Activated CD4-positive, alpha-beta memory T cell treated with anti-CD3 and anti-CD28 coated beads for 36 hours (primary cell): ENCODE results near the gene PCSK5. TPM values are rescaled to one million over a fixed set of nuclear protein-coding genes. Genes with fewer than 3 reads are reported as not detected.

Experiments used
- CTCF ChIA-PET: fragments of 350-600 bp; sonication (Branson Sonifier 250); formaldehyde crosslinking; loops from one replicate; lab custom pipeline; 2021; ENCODE audit warnings: antibody characterized with exemption, inconsistent platforms; lab: Charles Lee
- POLR2A ChIA-PET: fragments of 350-600 bp; sonication (Branson Sonifier 250); formaldehyde crosslinking; loops from one replicate; lab custom pipeline; 2021; ENCODE audit warnings: antibody characterized with exemption; lab: Charles Lee
- DNase-seq: peaks from one replicate; pipeline ENCODE4 v3.0.0-alpha.2; 2020
- H3K27ac Mint-ChIP-seq: one replicate; pipeline ENCODE4 v1.8.0; 2021; ENCODE audit warnings: mixed read lengths
- H3K27me3 Mint-ChIP-seq: one replicate; pipeline ENCODE4 v1.8.0; 2021; ENCODE audit warnings: mixed read lengths
- H3K36me3 Mint-ChIP-seq: one replicate; pipeline ENCODE4 v1.8.0; 2021; ENCODE audit warnings: mixed read lengths
- H3K4me1 Mint-ChIP-seq: one replicate; pipeline ENCODE4 v1.8.0; 2021; ENCODE audit warnings: low read depth, mixed read lengths
- H3K4me3 Mint-ChIP-seq: one replicate; pipeline ENCODE4 v1.8.0; 2021; ENCODE audit warnings: mild to moderate bottlenecking, mixed read lengths
- H3K9me3 Mint-ChIP-seq: one replicate; pipeline ENCODE4 v1.8.0; 2021; ENCODE audit warnings: mixed read lengths
- intact Hi-C: fragments of 100-400 bp; cut with micrococcal nuclease; formaldehyde crosslinking; loops from one replicate; pipeline ENCODE4 v1.15.1; 2023
- total RNA-seq, 2 experiments: library from RNA; stranded (reverse); gene quantifications; one replicate each; pipeline ENCODE4 v1.2.3, GENCODE V29; 2021

The PCSK5 gene
- 1 to 10 TPM; 2.0 to 2.1 TPM for total RNA-seq

- Mint-ChIP-seq H3K36me3 (no peaks in the 10 kb centered on the region), H3K27ac (peak within 1 kb of the TSS; percentile 61), H3K4me1 (peaks cover 28% of the 10 kb centered on the region), H3K4me3 (peak within 1 kb of the TSS; percentile 91), H3K9me3 (no peaks in the 10 kb centered on the region), H3K27me3 (peaks cover 13% of the 10 kb centered on the region)
- peak; percentile 90 for DNase-seq
- intact Hi-C loops = loop anchor here (5.0 kb wide), 4 partner anchors 132 to 803 kb away; partner anchors contain the start of genes NMRK1, OSTF1 and RFK
- CTCF ChIA-PET = interaction anchor here (0.5 to 1.7 kb wide), 5 partner anchors 9 to 391 kb away, joined by 3 to 12 read pairs (median 4); no protein-coding TSS in a partner anchor
- POLR2A ChIA-PET = interaction anchor here (0.6 to 1.2 kb wide), 4 partner anchors 8 to 360 kb away, joined by 3 to 4 read pairs (median 3); no protein-coding TSS in a partner anchor
Observed at GRCh38 chr9:75890472-75891276, at the start of gene PCSK5. TSS of gene PCSK5 (plus strand) at chr9:75890673. CDS start at chr9:75891182, 509 bp downstream.

- no peaks in the 10 kb centered on the region for H3K27me3 Mint-ChIP-seq
- ChIA-PET POLR2A (no interaction called here), CTCF (no interaction called here)
- H3K4me1 Mint-ChIP-seq = no peaks in the 10 kb centered on the region
- no peak for DNase-seq
- no peaks in the 10 kb centered on the region for H3K36me3 Mint-ChIP-seq
- H3K27ac Mint-ChIP-seq = no peak overlapping the region
- H3K9me3 Mint-ChIP-seq = peaks cover 5% of the 10 kb centered on the region
- no peak overlapping the region for H3K4me3 Mint-ChIP-seq
- intact Hi-C loops = no loop called here
Observed at GRCh38 chr9:75844321-75844720, 46.2 kb upstream of the PCSK5 start.

GRCh38 chr9:75845806-75846205 lies 44.7 kb upstream of the PCSK5 start:
- CTCF ChIA-PET = no interaction called here
- Mint-ChIP-seq H3K4me1 (no peaks in the 10 kb centered on the region), H3K4me3 (no peak overlapping the region), H3K27me3 (no peaks in the 10 kb centered on the region), H3K27ac (no peak overlapping the region), H3K36me3 (no peaks in the 10 kb centered on the region), H3K9me3 (peaks cover 5% of the 10 kb centered on the region)
- intact Hi-C loops = no loop called here
- POLR2A ChIA-PET = interaction anchor here (0.7 kb wide), 1 partner anchor 588 kb away, joined by 4 read pairs; no protein-coding TSS in a partner anchor
- DNase-seq = no peak

DNA sequence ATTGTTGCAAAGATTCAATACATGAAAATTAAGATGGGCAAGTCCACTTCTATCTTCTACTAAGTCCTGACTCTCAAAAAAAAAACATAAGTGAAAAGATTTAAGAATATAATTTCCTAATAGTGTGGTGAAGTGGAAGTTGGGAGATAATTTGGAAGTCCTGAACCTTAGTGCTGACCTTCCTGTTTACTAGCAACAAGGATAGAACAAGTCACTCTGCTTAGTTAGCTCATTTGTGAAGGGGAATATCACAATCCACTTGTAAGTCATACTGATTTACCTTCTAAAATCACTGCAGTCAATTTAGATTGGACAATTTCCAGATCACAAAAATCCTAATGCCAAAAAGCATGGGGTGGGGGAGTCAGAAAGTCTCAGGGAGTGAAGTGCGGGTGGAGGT lies 43.4 kb upstream of the PCSK5 start:
- ChIA-PET CTCF (interaction anchor here (0.8 kb wide), 1 partner anchor 454 kb away, joined by 5 read pairs; no protein-coding TSS in a partner anchor), POLR2A (no interaction called here)
- Mint-ChIP-seq H3K36me3 (no peaks in the 10 kb centered on the region), H3K27ac (no peak overlapping the region), H3K27me3 (no peaks in the 10 kb centered on the region), H3K9me3 (peaks cover 5% of the 10 kb centered on the region), H3K4me1 (no peaks in the 10 kb centered on the region), H3K4me3 (no peak overlapping the region)
- no peak for DNase-seq
- intact Hi-C loops = no loop called here

DNA sequence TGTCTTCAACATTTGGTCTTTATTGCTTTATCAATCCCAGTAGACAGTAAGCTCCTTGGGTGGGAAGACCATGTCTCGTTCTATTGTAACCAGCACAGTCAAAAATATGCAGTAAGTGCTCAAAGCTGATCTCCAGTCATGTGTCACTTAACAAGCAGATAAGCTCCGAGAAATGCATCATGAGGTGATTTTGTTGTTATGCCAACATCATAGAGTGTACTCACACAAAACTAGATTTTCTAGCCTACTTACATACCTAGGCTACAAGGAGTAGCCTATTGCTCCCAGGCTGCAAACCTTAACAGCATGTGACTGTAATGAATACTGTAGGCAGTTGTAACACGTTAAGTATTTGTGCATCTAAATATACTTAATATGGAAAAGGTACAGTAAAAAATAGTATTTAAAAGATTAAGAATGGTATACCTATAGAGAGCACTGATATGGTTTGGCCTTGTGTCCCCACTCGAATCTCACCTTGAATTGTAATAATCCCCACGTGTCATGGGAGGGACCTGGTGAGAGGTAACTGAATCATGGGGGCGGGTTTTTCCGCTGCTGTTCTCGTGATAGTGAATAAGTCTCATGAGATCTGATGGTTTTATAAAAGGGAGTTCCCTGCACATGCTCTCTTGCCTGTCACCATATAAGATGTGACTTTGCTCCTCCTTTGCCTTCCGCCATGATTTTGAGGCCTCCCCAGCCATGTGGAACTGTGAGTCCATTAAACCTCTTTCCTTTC lies 39.8 kb upstream of the PCSK5 start:
- DNase-seq = peak; percentile 10
- intact Hi-C loops = no loop called here
- H3K9me3 Mint-ChIP-seq = no peaks in the 10 kb centered on the region

DNA sequence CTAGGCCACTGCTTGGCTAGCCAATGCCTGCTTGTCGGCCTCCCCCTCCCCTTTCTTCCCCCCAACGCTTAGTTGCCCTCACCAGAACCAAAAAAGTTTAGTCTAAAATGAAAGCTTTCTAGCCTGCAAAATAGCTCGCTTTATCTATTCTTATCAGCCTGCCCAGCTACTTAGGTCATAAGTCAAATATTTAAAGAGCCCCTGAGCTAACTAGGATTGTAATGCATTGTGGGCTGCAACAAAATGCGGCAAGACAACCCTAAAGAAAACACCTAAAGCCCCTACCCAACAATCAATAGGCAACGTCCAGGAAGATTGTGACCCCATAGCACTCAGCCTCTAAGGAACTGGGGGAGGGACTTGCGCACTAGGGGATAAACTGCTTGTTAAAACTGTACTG lies 38.6 kb upstream of the PCSK5 start:
- CTCF ChIA-PET = interaction anchor here (0.6 kb wide), 2 partner anchors 9 to 38 kb away, joined by 3 to 5 read pairs; no protein-coding TSS in a partner anchor
- intact Hi-C loops = no loop called here
- Mint-ChIP-seq H3K27ac (no peak overlapping the region), H3K27me3 (no peaks in the 10 kb centered on the region), H3K9me3 (no peaks in the 10 kb centered on the region), H3K4me3 (no peak overlapping the region), H3K4me1 (no peaks in the 10 kb centered on the region), H3K36me3 (no peaks in the 10 kb centered on the region)
- POLR2A ChIA-PET = no interaction called here
- no peak for DNase-seq

More for the DNA sequence above, 39.8 kb upstream of the PCSK5 start:
- ChIA-PET POLR2A (no interaction called here), CTCF (no interaction called here)
- Mint-ChIP-seq H3K4me3 (no peak overlapping the region), H3K36me3 (no peaks in the 10 kb centered on the region), H3K4me1 (no peaks in the 10 kb centered on the region), H3K27ac (no peak overlapping the region), H3K27me3 (no peaks in the 10 kb centered on the region)

- ChIA-PET CTCF (no interaction called here), POLR2A (no interaction called here)
- Mint-ChIP-seq H3K4me1 (no peaks in the 10 kb centered on the region), H3K4me3 (no peak overlapping the region), H3K36me3 (no peaks in the 10 kb centered on the region), H3K27ac (no peak overlapping the region), H3K9me3 (no peaks in the 10 kb centered on the region), H3K27me3 (no peaks in the 10 kb centered on the region)
- intact Hi-C loops = no loop called here
- no peak for DNase-seq
Observed at GRCh38 chr9:75852746-75853145, 37.7 kb upstream of the PCSK5 start.

DNA sequence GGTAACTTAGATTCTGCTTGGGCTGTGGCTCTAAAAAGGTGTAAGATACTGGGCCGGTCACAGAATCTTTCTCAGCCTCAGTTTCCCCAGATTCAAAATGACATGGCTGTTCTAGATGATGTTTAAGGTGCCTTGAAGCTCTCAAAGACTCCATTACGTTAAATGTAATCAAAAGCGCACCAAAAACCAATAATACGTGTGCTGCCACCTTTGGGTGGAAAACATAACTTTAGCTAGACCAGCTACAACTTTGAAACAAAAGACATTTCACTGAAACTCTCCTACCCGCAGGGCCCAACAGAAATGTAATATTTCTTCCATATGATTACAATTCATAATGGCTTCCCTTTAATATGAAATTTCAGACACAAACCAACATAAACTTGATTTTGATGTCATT lies 35.0 kb upstream of the PCSK5 start:
- Mint-ChIP-seq H3K4me1 (no peaks in the 10 kb centered on the region), H3K9me3 (no peaks in the 10 kb centered on the region), H3K27me3 (peaks cover 4% of the 10 kb centered on the region), H3K27ac (no peak overlapping the region), H3K36me3 (no peaks in the 10 kb centered on the region), H3K4me3 (no peak overlapping the region)
- POLR2A ChIA-PET = no interaction called here
- intact Hi-C loops = no loop called here
- CTCF ChIA-PET = interaction anchor here (0.6 to 1.5 kb wide), 4 partner anchors 9 to 525 kb away, joined by 3 to 7 read pairs (median 4); no protein-coding TSS in a partner anchor
- no peak for DNase-seq

DNA sequence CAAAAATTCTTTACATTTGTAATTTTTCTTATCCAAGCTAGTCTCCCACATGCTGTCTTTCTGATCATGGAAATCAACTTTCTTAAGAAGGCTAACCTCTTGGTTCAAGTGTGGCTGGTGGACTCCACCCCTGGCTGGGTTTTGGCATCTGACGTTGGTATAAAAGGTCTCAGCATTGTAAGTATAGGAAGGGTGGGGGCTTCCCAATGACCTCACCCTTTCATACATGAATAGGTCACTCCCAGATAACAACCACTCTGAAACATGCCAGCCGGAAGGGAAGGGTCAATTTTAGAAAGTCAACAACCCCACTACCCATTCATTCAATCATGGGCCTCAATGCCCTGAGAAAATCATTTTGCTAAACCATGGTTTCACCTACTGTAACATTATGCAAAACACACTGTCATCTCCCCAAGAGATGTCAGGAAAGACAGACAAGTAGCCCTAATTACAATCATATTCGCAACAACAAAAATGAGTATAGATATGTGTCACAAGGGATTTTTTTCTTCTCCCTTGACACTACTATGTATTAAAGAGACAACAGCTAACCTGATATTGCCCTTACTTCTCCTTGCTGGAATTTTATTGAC lies 31.9 kb upstream of the PCSK5 start:
- POLR2A ChIA-PET = no interaction called here
- CTCF ChIA-PET = no interaction called here
- Mint-ChIP-seq H3K4me3 (no peak overlapping the region), H3K27me3 (peaks cover 8% of the 10 kb centered on the region), H3K27ac (no peak overlapping the region), H3K36me3 (no peaks in the 10 kb centered on the region), H3K4me1 (no peaks in the 10 kb centered on the region), H3K9me3 (no peaks in the 10 kb centered on the region)
- intact Hi-C loops = no loop called here
- DNase-seq = no peak

GRCh38 chr9:75864266-75864665 lies 26.2 kb upstream of the PCSK5 start:
- CTCF ChIA-PET = interaction anchor here (0.7 to 1.4 kb wide), 4 partner anchors 9 to 592 kb away, joined by 3 to 6 read pairs (median 4); no protein-coding TSS in a partner anchor
- H3K4me3 Mint-ChIP-seq = no peak overlapping the region
- intact Hi-C loops = loop anchor here (10.0 kb wide), 1 partner anchor 1089 kb away; no protein-coding TSS in a partner anchor
- H3K27ac Mint-ChIP-seq = no peak overlapping the region
- no peak for DNase-seq
- H3K9me3 Mint-ChIP-seq = no peaks in the 10 kb centered on the region
- no peaks in the 10 kb centered on the region for H3K36me3 Mint-ChIP-seq
- H3K4me1 Mint-ChIP-seq = no peaks in the 10 kb centered on the region
- POLR2A ChIA-PET = no interaction called here
- H3K27me3 Mint-ChIP-seq = peaks cover 9% of the 10 kb centered on the region

- Mint-ChIP-seq H3K4me1 (peaks cover 3% of the 10 kb centered on the region), H3K36me3 (no peaks in the 10 kb centered on the region), H3K4me3 (no peak overlapping the region), H3K27me3 (peaks cover 7% of the 10 kb centered on the region), H3K27ac (no peak overlapping the region), H3K9me3 (no peaks in the 10 kb centered on the region)
- ChIA-PET CTCF (interaction anchor here (0.6 to 2.1 kb wide), 16 partner anchors 10 to 1763 kb away, joined by 3 to 12 read pairs (median 4); no protein-coding TSS in a partner anchor), POLR2A (no interaction called here)
- DNase-seq = peak; percentile 18
- intact Hi-C loops = loop anchor here (1.0 to 10.0 kb wide), 4 partner anchors 436 to 1092 kb away; no protein-coding TSS in a partner anchor
Observed at GRCh38 chr9:75866273-75866871, 24.1 kb upstream of the PCSK5 start.
